HG03139 (cell line): ENCODE measurements around the gene TTYH3.

Experiments
- ATAC-seq: cut with Tn5 transposase; IDR thresholded peaks from one replicate; pipeline ENCODE4 v1.9.1; 2021; ENCODE audit not compliant: unreplicated experiment

The TTYH3 gene

DNA sequence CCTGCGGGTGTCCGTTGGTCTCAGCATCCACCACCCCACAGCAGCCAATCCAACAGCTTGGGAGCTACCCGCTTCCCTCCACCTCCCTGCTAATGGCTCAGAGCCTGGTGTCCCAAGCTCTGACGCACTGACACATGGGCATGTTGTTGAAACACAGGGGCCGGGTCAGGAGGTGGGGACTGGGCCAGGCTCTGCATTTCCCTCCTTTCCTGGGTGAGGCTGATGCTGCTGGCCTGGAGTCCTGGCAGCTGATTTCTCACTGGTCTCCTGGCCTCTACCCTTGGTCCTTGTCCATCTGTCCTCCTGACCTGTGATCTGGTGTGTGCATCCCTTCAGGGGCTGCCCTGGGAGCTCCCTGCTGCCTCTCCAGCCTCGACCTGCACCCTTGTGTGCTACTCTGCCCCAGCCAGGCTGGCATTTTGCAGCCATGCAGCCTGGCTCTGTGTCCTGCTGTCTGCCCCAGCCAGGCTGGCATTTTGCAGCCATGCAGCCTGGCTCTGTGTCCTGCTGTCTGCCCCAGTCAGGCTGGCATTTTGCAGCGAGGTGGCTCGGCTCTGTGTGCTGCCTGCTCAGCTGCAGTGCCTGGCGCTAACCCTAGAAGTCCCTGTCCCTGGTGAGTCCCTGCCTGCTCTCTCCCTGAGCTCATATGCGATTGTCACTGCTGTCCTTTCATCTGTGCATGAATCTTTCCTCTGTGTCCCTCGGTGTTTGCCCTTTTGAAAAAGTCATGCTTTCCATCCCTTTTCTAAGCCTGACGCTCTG, 70.2 kb downstream of the TTYH3 start:
- no peak for ATAC-seq

DNA sequence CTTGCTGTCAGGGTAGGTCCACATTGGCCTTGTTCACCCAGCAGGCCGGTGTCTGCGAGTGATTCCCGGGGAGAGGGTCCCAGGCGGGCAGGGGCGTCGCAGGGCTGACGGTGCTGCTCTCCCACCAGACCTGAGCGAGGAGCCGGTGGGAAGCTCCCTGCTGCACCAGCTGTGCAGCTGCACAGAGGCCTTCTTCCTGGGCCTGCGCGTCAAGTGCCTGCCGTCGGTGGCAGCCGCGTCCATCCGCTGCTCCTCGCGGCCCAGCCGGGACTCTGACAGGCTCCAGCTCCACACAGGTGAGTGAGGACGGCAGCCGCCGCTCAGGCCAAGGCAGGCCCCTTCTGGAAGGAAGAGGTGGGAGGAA, 70.8 kb downstream of the TTYH3 start:
- ATAC-seq: no peak

DNA sequence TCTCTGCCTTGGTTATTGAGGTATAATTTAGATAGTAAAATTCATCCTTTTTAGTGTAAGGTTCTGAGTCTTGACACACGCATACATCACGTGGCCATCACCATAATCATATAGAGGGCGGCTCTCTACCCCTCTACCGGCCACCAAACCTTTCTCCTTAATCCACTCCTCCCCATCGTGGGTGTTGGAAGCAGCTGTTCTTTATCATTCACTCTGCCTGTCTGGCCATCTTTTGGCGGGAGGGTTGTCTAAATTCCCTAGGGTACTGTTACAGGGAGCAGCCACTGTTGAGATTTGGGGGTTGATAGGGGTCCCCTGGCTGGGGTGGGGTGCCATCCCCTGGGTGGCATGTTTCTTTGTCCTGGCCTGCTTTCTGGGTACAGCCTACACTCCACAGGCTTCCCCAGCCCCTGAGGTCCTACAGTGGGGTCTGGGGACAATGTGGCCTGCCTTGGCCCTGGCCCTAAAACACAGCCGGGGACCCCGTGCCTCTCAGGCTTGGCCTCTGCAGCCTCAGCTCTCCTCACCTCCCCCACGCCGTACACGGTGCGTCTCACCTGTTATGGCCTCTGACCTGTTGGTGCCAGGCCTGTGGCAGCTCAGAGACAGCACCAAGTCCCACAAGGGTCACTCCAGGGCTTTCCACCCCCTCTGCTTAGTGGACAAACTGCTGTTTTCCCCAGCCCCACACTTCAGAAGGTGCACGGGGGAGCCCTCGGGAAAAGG, 73.7 kb downstream of the TTYH3 start:
- ATAC-seq: no peak

DNA sequence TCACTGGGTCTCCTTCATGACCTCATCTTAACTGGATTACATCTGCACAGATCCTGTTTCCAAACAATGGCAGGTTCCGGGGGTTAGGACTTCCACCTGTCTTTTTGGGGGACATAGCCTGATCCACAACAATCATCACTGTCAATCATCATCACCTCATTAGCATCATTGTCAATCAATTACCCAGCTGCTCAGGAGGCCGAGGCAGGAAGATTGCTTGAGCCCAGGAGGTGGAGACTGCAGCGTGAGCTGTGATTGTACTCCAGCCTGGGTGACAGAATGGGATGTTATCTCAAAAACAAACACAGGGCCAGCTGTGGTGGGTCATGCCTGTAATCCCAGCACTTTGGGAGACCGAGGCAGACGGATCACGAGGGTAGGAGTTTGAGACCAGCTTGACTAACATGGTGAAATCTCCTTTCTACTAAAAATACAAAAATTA, 74.9 kb downstream of the TTYH3 start:
- ATAC-seq: no peak

DNA sequence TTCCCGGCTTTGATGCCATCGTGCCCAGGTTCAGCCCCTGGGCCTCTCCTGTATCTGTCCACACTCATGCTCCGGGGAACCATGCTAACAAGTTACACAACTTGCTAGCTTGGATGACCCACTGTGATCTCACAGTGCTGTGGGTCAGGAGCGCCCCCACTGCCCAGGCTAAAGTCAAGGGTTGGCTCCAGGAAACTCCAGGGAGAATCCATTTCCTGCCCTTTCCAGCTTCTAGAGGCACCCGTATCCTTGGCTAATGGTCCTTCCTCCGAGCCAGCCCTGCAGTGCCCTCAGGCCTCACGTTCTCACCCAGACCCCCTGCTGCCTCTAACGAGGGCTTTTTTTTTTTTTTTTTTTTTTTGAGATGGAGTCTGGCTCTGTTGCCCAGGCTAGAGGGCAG, 75.7 kb downstream of the TTYH3 start:
- ATAC-seq: no peak

DNA sequence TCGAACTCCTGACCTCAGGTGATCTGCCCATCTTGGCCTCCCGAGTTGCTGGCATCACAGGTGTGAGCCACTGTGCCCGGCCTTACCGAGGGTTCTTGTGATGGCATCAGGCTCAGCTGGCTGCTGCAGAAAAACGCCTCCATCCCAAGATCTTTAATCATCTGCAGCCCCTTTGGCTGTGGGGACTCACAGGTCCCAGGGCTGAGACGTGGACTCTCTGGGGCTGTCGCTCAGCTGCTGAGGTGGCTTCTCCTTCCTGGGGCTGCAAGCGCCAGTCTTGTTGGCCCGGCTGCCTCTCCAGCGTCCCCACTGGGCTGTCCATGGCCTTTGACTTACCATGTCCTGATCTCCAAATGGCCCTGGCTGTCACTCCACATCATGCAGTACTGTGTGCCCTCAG, 76.3 kb downstream of the TTYH3 start:
- ATAC-seq: no peak

DNA sequence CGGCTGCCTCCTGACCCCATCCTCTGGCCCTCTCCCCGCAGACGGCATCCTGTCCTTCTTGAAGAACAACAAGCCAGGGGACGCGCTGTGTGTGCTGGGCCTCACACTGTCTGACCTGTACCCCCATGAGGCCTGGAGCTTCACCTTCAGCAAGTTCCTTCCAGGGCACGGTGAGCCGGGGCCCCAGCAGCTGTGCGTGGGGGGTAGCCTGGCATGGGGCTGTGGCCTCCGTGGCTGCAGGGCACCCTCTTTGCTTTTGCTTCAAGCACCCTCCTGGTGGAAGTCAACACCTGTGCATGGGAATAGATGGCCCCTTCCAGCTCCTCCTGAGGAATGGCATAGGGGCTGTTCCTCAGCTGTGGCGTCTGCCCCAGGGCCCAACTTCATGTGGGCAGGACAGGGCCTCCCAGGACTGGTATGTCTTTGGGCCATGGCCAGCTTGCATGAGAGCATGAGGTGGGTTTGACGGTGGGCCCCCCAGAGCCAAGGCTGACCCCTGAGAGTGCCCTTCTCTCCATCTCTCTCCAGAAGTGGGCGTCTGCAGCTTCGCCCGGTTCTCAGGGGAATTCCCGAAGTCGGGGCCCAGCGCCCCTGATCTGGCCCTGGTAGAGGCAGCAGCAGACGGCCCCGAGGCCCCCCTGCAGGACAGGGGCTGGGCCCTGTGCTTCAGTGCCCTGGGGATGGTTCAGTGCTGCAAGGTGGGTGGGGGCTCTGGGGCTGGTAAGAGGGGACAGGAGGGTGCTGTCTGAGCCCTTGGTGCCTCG, 76.9 kb downstream of the TTYH3 start:
- ATAC-seq: no peak

DNA sequence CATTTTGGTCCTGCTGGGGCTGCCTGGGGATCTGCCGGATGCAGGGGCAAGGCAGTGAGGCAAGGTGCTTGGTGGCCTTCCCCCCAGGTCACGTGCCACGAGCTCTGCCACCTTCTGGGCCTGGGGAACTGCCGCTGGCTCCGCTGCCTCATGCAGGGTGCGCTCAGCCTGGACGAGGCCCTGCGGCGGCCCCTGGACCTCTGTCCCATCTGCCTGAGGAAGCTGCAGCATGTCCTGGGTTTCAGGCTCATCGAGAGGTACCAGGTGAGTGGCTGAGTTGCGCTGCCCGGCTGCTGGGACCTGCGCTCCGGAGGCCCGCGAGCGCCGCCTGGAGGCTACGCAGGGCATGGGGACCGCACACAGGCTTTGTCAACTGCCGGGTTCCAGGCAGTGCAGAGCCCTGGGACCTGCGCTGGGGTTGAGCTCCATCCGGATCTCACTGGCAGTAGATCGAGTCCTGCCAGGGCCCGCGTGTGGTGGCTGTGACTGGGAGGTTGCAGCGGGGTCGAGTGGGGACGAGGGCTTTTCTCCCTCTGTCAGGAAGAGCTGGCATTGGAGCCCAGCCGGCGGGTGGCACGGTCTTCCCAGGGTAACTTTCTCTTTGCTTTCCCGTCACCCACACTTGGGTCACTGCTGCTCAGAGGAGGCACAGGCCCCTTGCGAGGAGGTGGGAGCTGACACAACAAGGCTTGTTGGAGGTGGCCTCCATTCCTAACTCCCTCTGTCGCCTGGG, 77.9 kb downstream of the TTYH3 start:
- ATAC-seq: peak; percentile 75

DNA sequence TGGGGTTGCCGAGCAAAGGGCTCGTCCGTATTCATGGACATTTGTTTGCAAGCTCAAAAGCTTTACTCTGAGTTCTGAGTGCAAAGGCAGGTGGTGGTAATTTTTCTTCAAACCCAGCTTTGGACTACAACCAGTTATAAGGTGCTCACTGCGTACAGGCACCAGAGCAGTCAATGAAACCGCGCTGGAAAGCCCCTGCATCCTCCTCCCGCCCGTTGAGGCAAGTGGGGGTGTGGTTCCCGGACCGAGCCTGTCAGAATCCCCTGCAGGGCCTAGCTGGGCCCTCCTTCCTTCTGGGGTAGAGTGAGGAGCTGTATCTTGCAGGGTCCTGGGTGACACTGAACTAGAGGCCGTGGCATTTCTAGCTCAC, 78.5 kb downstream of the TTYH3 start:
- ATAC-seq: no peak

DNA sequence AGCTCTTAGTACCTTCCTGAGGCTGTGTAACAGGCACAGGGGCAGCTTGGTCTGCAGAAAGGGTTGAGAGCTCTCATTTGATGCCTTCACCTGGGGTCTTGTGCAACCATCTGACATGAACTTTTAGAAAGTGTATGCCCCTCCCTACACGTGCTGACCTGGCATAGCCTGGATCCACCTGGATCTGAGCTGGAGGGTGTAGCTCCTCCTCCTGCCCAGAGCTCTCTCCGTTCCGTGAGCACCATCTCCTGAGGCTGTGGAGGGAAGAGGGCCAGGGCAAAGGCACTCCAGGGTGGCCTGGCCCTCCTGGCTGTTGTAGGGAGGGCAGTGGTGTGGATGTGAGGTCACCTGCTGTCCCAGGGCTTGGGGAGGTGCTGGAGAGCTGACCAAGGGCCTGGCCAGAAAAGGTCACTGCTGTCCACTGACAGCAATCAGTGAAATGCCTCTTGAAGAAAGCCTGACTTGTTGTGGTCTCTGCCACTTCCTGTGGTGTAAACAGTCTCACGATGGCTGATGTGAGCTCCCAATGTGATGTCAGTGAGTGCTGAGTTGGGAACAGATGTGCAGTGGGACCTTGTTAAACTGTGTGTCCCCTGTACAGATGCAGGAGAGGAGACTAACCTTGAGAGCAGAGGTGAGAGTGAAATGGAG, 79.2 kb downstream of the TTYH3 start:
- peak; percentile 33 for ATAC-seq

DNA sequence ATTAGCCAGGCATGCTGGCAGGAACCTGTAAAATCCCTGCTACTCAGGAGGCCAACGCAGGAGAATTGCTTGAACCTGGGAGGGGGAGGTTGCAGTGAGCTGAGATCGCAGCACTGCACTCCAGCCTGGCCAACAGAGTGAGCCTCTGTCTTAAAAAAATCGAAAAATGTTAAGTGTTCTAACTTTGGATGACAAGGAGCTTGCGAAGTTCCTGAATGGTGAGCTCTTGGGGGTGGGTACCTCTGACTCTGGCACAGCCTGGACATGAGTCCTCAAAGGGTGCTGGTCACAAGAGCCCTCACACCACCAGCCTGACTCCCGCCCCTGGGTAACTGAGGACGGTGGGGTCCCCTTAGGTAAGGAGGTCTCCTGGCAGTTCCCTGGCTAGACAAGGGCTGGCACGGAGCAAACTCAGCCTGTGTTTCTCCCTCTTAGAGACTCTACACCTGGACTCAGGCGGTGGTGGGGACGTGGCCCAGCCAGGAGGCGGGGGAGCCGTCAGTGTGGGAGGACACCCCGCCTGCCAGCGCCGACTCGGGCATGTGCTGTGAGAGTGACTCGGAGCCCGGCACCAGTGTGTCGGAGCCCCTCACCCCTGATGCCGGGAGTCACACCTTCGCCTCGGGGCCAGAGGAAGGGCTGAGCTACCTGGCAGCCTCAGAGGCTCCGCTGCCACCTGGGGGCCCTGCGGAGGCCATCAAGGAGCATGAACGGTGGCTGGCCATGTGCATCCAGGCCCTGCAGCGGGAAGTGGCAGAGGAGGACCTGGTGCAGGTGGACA, 80.3 kb downstream of the TTYH3 start:
- ATAC-seq: no peak

DNA sequence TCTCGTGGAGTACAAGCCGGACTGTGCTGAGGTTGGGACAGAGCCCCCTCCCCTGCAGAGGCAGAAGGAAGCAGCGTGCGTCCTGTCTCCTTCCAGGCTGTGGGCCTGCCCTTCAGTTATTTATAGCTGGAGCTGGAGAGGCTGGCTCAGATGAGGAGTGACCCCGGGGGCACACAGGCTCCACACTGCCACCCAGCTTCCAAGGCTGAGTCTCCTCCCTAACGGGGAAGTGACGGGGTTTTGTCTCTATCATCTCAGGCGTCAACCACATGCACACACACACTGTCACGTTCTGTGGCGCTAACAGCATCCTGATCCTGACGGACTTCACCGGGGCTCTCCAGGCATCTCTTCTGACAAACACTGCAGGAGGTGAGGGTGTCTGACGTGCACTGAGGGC, 81.6 kb downstream of the TTYH3 start:
- ATAC-seq: no peak

DNA sequence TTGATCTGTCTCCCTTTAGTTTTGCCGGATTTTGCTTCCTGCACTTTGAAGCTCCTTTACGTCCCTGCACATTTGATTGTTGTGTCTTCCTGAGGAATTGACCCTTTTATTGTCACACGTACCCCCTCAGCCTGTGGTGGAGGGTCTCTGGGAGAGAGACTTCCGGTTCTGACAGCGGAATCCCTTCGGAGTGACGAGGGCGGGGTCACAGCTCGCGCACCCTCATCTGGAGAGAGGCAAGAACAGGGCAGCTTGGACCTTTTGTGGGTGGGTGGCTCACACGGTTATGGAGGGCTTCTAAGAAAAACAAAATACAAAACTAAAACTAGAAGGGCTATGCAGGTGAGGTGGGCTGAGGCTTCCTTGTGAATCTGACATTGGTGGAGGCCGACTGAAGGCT, 82.2 kb downstream of the TTYH3 start:
- ATAC-seq: no peak
